Ovary (tissue), 3 donors: ENCODE measurements around the gene PVR.
"Not testable (repeated sequence)": the region's sequence is repeated elsewhere in the genome, so short reads cannot be mapped to it uniquely, and the experiment has no call there.

Source experiments
- CTCF ChIP-seq, 3 donors: fragments of 450-650 bp in 2 of 3; fragments of 200-600 bp in 1 of 3; IDR thresholded peaks; one replicate each; pipeline versions ENCODE4 v1.5.1 to v1.8.0; 2016 to 2022; ENCODE audit warnings: antibody characterized with exemption in 3 of 3, mild to moderate bottlenecking in 1 of 3
- POLR2A ChIP-seq: fragments of 450-650 bp; IDR thresholded peaks from one replicate; pipeline ENCODE4 v1.6.1; 2017; ENCODE audit warnings: antibody characterized with exemption, mild to moderate bottlenecking, moderate library complexity
- donor health status: DM: no; HTN: no; CAD: no.

- TF ChIP-seq CTCF (IDR thresholded peaks at IDR 0.05); POLR2A: not testable (repeated sequence)
These were observed 33.2 kb upstream of the PVR start for GRCh38 chr19:44610497-44610896.
